Peyer's patch (tissue), 4 donors: ENCODE results near the gene ALDH8A1. TPM values are rescaled to one million over a fixed set of nuclear protein-coding genes. Genes with fewer than 3 reads are reported as not detected.

Source experiments
- DNase-seq, 3 donors: peaks; one replicate each; pipeline ENCODE4 v3.0.0-alpha.2; 2017 to 2019
- H3K27ac ChIP-seq, 4 donors: fragments of 200-600 bp; sonication (generic); one replicate each; pipeline ENCODE4 v1.5.1; 2016 to 2019
- H3K27me3 ChIP-seq, 2 donors: fragments of 200-600 bp; sonication (generic); one replicate each; pipeline ENCODE4 v1.5.1; 2019
- H3K36me3 ChIP-seq, 3 donors: fragments of 200-600 bp; sonication (generic); one replicate each; pipeline ENCODE4 v1.5.1; 2016 to 2019
- H3K4me1 ChIP-seq, 4 donors: fragments of 200-600 bp; sonication (generic); one replicate each; pipeline ENCODE4 v1.5.1; 2016 to 2019
- H3K4me3 ChIP-seq, 4 donors: fragments of 200-600 bp; sonication (generic); 1 replicate in 3 of 4; 2 replicates in 1 of 4; pipeline ENCODE4 v1.5.1; 2016 to 2019; ENCODE audit warnings: mild to moderate bottlenecking in 1 of 4
- H3K9me3 ChIP-seq, 4 donors: fragments of 200-600 bp; sonication (generic); one replicate each; pipeline ENCODE4 v1.5.1; 2016 to 2019; ENCODE audit warnings: mild to moderate bottlenecking in 1 of 4
- POLR2A ChIP-seq, 2 donors: fragments of 450-650 bp; IDR thresholded peaks; one replicate each; pipeline ENCODE4 v1.5.1; 2017; ENCODE audit warnings: antibody characterized with exemption in 2 of 2, mild to moderate bottlenecking in 2 of 2, moderate library complexity in 2 of 2
- total RNA-seq, 4 donors: library from RNA; depleted of rRNA; stranded (reverse); fragments of >200 nt; gene quantifications; one replicate each; pipeline ENCODE4 v1.1.0, GENCODE V29; 2016
- TF ChIP-seq, protein P1 (sequence below), 6 experiments: fragments of 450-650 bp in 4 of 6; fragments of 200-600 bp in 2 of 6; sonication (generic) in 1 of 6; IDR thresholded peaks; one replicate each; pipeline ENCODE4 v1.5.1; 2017 to 2019; ENCODE audit warnings: antibody characterized with exemption in 6 of 6, mild to moderate bottlenecking in 3 of 6, moderate library complexity in 1 of 6

ALDH8A1 gene
- total RNA-seq, 4 donors from 2014 or later: 0.40 to 0.57 TPM; not detected in 2

DNA sequence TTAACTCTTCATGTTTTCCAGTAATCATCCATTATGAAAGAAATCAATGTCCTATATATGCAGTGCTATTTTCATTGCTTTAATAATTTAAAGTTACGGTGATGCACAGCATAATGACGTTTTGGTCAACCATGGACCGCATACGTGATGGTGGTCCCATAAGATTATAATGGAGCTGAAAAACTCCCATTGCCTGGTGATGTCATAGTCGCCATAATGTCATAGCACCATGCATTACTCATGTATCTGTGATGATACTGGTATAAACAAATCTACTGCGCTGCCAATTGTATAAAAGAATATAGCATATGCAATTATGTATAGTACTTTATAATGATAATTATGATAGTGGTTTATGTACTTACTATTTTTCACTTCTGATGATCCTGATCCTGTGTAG is 42.3 kb upstream of the ALDH8A1 start:
- Histone ChIP-seq H3K9me3 (no peaks in the 10 kb centered on the region), H3K27ac (no peak overlapping the region), H3K36me3 (peaks cover 0 to 38% (median 0%) of the 10 kb centered on the region in 3 donors), H3K4me3 (no peak overlapping the region), H3K27me3 (no peaks in the 10 kb centered on the region), H3K4me1 (no peaks in the 10 kb centered on the region)
- no peak for TF ChIP-seq POLR2A (IDR thresholded peaks at IDR 0.05)
- TF ChIP-seq, protein P1, sequence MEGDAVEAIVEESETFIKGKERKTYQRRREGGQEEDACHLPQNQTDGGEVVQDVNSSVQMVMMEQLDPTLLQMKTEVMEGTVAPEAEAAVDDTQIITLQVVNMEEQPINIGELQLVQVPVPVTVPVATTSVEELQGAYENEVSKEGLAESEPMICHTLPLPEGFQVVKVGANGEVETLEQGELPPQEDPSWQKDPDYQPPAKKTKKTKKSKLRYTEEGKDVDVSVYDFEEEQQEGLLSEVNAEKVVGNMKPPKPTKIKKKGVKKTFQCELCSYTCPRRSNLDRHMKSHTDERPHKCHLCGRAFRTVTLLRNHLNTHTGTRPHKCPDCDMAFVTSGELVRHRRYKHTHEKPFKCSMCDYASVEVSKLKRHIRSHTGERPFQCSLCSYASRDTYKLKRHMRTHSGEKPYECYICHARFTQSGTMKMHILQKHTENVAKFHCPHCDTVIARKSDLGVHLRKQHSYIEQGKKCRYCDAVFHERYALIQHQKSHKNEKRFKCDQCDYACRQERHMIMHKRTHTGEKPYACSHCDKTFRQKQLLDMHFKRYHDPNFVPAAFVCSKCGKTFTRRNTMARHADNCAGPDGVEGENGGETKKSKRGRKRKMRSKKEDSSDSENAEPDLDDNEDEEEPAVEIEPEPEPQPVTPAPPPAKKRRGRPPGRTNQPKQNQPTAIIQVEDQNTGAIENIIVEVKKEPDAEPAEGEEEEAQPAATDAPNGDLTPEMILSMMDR (IDR thresholded peaks at IDR 0.05): no peak
- no peak for DNase-seq

DNA sequence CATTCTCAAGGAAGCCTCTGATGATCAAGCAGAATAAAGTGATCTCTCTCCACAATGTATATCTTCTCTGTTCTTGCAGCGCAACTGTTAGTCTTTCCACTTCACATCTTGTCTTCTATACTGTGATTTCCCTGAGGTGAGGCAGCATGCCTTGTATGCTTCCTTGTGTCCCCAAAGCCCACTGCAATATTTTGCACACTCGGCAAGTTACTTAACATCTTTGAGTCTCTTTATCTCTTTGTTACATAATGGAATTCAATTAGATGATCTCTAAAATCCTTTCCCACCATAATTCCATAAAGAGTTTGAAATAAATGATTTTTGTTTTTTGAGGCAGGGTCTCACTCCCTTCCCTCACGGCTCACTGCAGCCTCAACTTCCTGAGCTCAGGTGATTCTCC is 40.4 kb upstream of the ALDH8A1 start:
- Histone ChIP-seq H3K27me3 (no peaks in the 10 kb centered on the region), H3K4me1 (no peaks in the 10 kb centered on the region), H3K9me3 (no peaks in the 10 kb centered on the region), H3K36me3 (peaks cover 0 to 38% (median 0%) of the 10 kb centered on the region in 3 donors), H3K4me3 (no peak overlapping the region), H3K27ac (no peak overlapping the region)
- no peak for TF ChIP-seq POLR2A (IDR thresholded peaks at IDR 0.05)
- TF ChIP-seq, protein P1 (IDR thresholded peaks at IDR 0.05): no peak
- no peak for DNase-seq

DNA sequence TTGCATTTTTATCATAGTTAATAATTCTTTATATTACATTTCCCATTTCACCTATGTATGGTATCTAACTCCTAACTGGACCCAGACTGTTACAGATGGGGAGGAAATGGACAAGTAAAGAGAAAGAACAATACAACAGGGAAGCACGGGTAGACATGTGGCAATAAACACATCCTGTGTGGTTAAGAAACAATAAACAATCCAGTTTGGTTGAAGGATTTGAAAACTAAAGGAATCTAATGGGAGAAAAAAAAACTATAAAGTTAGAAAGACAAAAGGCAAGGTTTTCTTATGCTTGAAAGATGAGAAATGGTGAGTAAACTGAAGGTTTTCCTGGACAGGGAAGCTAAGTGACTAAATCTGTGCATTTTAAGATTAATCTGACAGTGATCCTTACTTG is 34.9 kb upstream of the ALDH8A1 start:
- no peak for DNase-seq
- Histone ChIP-seq H3K4me1 (no peaks in the 10 kb centered on the region), H3K4me3 (no peak overlapping the region), H3K36me3 (peaks cover 0 to 42% (median 0%) of the 10 kb centered on the region in 3 donors), H3K27me3 (no peaks in the 10 kb centered on the region), H3K27ac (no peak overlapping the region), H3K9me3 (no peaks in the 10 kb centered on the region)
- TF ChIP-seq, protein P1 (IDR thresholded peaks at IDR 0.05): no peak
- TF ChIP-seq POLR2A (IDR thresholded peaks at IDR 0.05): no peak

DNA sequence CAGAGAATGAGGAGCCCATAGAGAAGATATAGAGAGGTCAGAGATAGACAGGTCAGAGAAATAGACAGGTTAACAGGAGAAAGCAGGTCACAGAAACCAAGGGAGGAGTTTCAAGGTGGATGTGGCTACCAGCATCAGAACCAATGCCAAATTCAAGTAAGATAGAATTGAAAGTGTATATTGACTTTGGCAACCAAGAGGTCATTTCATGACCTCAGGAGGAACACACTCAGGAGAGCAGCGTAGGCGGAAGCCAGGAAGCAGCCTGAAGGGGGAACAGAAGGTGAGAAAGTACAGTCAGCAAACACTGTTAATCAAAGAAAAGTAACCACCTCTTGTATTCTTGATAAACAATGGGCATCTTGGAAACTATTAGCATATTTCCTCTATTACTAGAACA is 33.9 kb upstream of the ALDH8A1 start:
- Histone ChIP-seq H3K4me3 (no peak overlapping the region), H3K27ac (no peak overlapping the region), H3K27me3 (no peaks in the 10 kb centered on the region), H3K36me3 (peaks cover 0 to 48% (median 0%) of the 10 kb centered on the region in 3 donors), H3K9me3 (no peaks in the 10 kb centered on the region), H3K4me1 (no peaks in the 10 kb centered on the region)
- no peak for DNase-seq
- TF ChIP-seq POLR2A (IDR thresholded peaks at IDR 0.05): no peak
- TF ChIP-seq, protein P1 (IDR thresholded peaks at IDR 0.05): no peak

DNA sequence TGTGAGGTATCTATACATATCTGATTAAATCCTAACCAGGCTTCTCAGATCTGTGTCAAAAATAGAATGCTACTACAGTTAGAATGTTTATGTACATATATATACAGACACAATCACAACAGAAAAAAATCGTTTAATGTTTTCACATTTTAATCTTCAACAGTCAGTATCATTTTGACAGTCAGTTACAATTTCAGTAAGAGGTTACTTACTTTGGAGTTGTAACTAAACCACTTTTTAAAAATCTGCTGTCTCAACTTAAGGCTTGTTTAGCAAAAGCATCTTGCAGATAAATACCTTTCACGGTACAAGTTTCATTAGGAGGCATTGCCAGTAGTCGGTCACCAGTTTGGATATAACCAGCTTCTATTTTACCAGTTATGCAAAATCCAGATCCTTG is 32.3 kb upstream of the ALDH8A1 start:
- TF ChIP-seq, protein P1 (IDR thresholded peaks at IDR 0.05): no peak
- TF ChIP-seq POLR2A (IDR thresholded peaks at IDR 0.05): no peak
- H3K4me3 ChIP-seq: no peak overlapping the region
- no peaks in the 10 kb centered on the region for H3K4me1 ChIP-seq
- H3K27me3 ChIP-seq: no peaks in the 10 kb centered on the region
- no peak overlapping the region for H3K27ac ChIP-seq
- H3K9me3 ChIP-seq: no peaks in the 10 kb centered on the region
- no peak for DNase-seq
- peaks cover 0 to 56% (median 0%) of the 10 kb centered on the region in 3 donors for H3K36me3 ChIP-seq

DNA sequence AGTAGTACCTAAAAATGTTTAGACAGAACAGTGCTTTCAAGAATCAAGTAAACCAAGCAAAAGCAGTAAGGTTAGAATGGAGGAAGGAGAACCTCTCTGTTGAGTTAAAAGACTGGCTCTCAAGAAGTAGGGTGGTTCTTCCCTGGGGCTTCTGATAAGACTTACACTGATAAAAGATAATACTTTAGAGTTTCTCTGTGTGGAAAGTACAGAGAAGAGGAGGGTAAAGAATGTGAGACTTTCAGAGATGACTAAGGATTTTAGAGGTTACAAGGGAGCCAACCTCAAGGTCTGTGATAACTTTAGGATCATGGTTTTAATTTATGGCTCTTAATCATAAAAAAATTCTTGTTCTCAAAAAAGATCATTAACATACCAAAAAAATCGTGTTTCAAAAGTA is 30.9 kb upstream of the ALDH8A1 start:
- H3K4me1 ChIP-seq: no peaks in the 10 kb centered on the region
- H3K36me3 ChIP-seq: peaks cover 0 to 56% (median 0%) of the 10 kb centered on the region in 3 donors
- TF ChIP-seq, protein P1 (IDR thresholded peaks at IDR 0.05): no peak
- TF ChIP-seq POLR2A (IDR thresholded peaks at IDR 0.05): no peak
- H3K27ac ChIP-seq: no peak overlapping the region
- DNase-seq: no peak
- no peaks in the 10 kb centered on the region for H3K27me3 ChIP-seq
- no peak overlapping the region for H3K4me3 ChIP-seq
- no peaks in the 10 kb centered on the region for H3K9me3 ChIP-seq
